GM12891 (cell line): ENCODE results near the gene LONP1.

Experiments
- POLR2A ChIP-seq: IDR thresholded peaks from 2 replicates; pipeline ENCODE4 v1.6.1; 2011; ENCODE audit warnings: low read depth, low read length, control low read depth
- POLR2AphosphoS5 ChIP-seq: IDR thresholded peaks from 2 replicates; pipeline ENCODE4 v1.6.1; 2011; ENCODE audit warnings: low read depth, low read length, control low read depth
- TAF1 ChIP-seq: IDR thresholded peaks from 2 replicates; pipeline ENCODE4 v1.6.1; 2011; ENCODE audit warnings: low read depth, low read length, control low read depth

DNA sequence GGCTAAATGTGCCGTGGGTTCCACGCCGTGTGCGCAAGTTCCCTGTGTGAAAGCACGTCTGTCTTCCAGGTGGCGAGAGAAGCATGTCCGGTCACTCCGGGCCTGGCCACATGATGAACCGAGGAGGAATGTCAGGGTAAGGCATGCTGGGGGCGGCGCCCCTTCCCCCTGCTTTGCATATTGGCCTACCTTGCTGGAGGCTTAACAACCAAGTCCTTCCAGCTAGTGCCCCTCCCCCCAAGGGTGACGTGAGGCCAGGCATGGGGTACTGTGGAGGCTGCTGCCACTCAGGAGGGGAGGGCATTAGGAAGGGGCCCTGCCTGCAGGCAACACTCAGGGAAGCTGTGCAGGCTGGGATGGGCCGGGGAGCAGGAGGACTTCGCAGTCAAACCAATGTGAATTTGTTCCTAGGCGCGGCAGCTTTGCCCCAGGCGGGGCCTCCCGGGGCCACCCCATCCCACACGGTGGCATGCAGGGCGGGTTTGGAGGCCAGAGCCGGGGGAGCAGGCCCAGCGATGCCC lies 52.1 kb downstream of the LONP1 start:
- TF ChIP-seq POLR2A (peak; percentile 49; the same call in 1 of the 2 replicates), POLR2AphosphoS5 (no peak; the same call in 1 of the 2 replicates), TAF1 (no peak)
